PC-9 (cell line): ENCODE data around the gene POT1.

Experiments used
- CTCF ChIP-seq: fragments of 200-600 bp; sonication (generic); conservative IDR thresholded peaks from 2 replicates; pipeline ENCODE4 v1.6.1; 2017; ENCODE audit warnings: mixed run types, antibody characterized with exemption, mild to moderate bottlenecking, moderate library complexity
- EZH2 ChIP-seq: fragments of 200-600 bp; sonication (generic); IDR thresholded peaks from 2 replicates; pipeline ENCODE4 v1.8.0; 2017; ENCODE audit warnings: antibody characterized with exemption, low read depth

GRCh38 chr7:124781907-124782734 is 147.5 kb downstream of the POT1 start:
- TF ChIP-seq CTCF (no peak), EZH2 (no peak)
